K562 (cell line): ENCODE data around the gene C1orf167. TPM values are rescaled to one million over a fixed set of nuclear protein-coding genes. Genes with fewer than 3 reads are reported as not detected.

Experiments
- ARID1B ChIP-seq: fragments of 450-650 bp; IDR thresholded peaks from 2 replicates; pipeline ENCODE4 v1.6.1; 2016; ENCODE audit warnings: antibody characterized with exemption, mild to moderate bottlenecking, inconsistent platforms
- ATF7 ChIP-seq: fragments of 450-650 bp; IDR thresholded peaks from 2 replicates; pipeline ENCODE4 v1.7.1; 2014; ENCODE audit warnings: mild to moderate bottlenecking, moderate library complexity
- FOXP4 ChIP-seq: sonication (generic); formaldehyde crosslinking; IDR thresholded peaks from 2 replicates; pipeline ENCODE4 v1.8.0; 2022; ENCODE audit warnings: mild to moderate bottlenecking, missing genetic modification reagents, borderline replicate concordance
- MTA1 ChIP-seq: fragments of 450-650 bp; IDR thresholded peaks from 2 replicates; pipeline ENCODE4 v1.6.1; 2017; ENCODE audit warnings: borderline replicate concordance
- MYBL2 ChIP-seq, 2 experiments: fragments of 450-650 bp in 1 of 2; sonication (generic) in 1 of 2; formaldehyde crosslinking in 1 of 2; IDR thresholded peaks; 2 replicates each; pipeline versions ENCODE4 v1.6.1 to v1.8.1; 2017 to 2022; ENCODE audit warnings: borderline replicate concordance in 1 of 2, inconsistent platforms in 1 of 2, low read depth in 1 of 2, mild to moderate bottlenecking in 1 of 2, missing genetic modification reagents in 1 of 2, moderate library complexity in 1 of 2
- NFIX ChIP-seq: fragments of 250-450 bp; sonication (Bioruptor Pico); IDR thresholded peaks from 2 replicates; pipeline ENCODE4 v1.4.0; 2020; ENCODE audit warnings: low read depth, mild to moderate bottlenecking, moderate library complexity
- RB1 ChIP-seq: fragments of 450-650 bp; IDR thresholded peaks from 2 replicates; pipeline ENCODE4 v1.6.1; 2017; ENCODE audit warnings: low read depth, mild to moderate bottlenecking
- TBP ChIP-seq: optimal IDR thresholded peaks from 2 replicates; pipeline ENCODE3; 2011; ENCODE audit warnings: low read depth, low read length, improper control_type of control experiment
- TOE1 ChIP-seq, 2 experiments: fragments of 450-650 bp in 1 of 2; sonication (generic) in 1 of 2; formaldehyde crosslinking in 1 of 2; IDR thresholded peaks; 2 replicates each; pipeline versions ENCODE4 v1.7.1 to v1.8.0; 2016 to 2022; ENCODE audit warnings: borderline replicate concordance in 2 of 2, mild to moderate bottlenecking in 2 of 2, antibody characterized with exemption in 1 of 2, inconsistent platforms in 1 of 2, low read depth in 1 of 2, missing genetic modification reagents in 1 of 2, moderate library complexity in 1 of 2
- YBX1 ChIP-seq: fragments of 450-650 bp; IDR thresholded peaks from 2 replicates; pipeline ENCODE4 v1.7.1; 2016; ENCODE audit warnings: mild to moderate bottlenecking
- ZNF778 ChIP-seq: fragments of 450-650 bp; formaldehyde crosslinking; IDR thresholded peaks from 2 replicates; pipeline ENCODE4 v1.4.0; 2020; ENCODE audit warnings: mild to moderate bottlenecking, moderate library complexity
- polyA plus RNA-seq, 8 experiments: library from polyadenylated mRNA; depleted of rRNA in 4 of 8; stranded (reverse) in 5 of 8; unstranded in 3 of 8; fragments of >200 nt; fragmentation: Nextera tagmentation in 2 of 8; fragmentation: Illumina TruSeq in 1 of 8; extraction: Ambion mirVana in 2 of 8; extraction: Trizol in 1 of 8; gene quantifications; 2 replicates each; pipeline versions ENCODE4 v1.2.1 to v1.2.3, GENCODE V29; 2011 to 2014; ENCODE audit warnings: inconsistent platforms in 1 of 8, missing spikeins in 1 of 8
- total RNA-seq, 7 experiments: library from RNA; depleted of rRNA in 6 of 7; stranded (reverse); fragments of >200 nt in 6 of 7; fragmentation: Illumina TruSeq in 2 of 7; extraction: Trizol in 2 of 7; gene quantifications; 2 replicates each; pipeline versions ENCODE4 v1.2.1 to v1.2.3, GENCODE V29; 2011 to 2021; ENCODE audit warnings: low replicate concordance in 1 of 7
- TF ChIP-seq, protein P1 (sequence below): IDR thresholded peaks from 2 replicates; pipeline ENCODE4 v1.6.1; 2011; ENCODE audit warnings: borderline replicate concordance, low read depth, mild to moderate bottlenecking, moderate library complexity, low read length; ENCODE audit not compliant: insufficient read depth, poor library complexity, severe bottlenecking
- TF ChIP-seq, protein P2 (sequence below): fragments of 450-650 bp; IDR thresholded peaks from 2 replicates; pipeline ENCODE4 v1.6.1; 2016; ENCODE audit warnings: mild to moderate bottlenecking
- TF ChIP-seq, protein P3 (sequence below): fragments of 450-650 bp; IDR thresholded peaks from 2 replicates; pipeline ENCODE4 v1.6.1; 2017; ENCODE audit warnings: antibody characterized with exemption, mild to moderate bottlenecking

The C1orf167 gene
- total and polyA plus RNA-seq, 9 of the 15 experiments (the other 6 are each of a cell fraction or from before 2014, with no cell fraction given), result 0.22 to 0.86 (median 0.31) TPM; not detected in 2

GRCh38 chr1:11805422-11806306, 43.7 kb downstream of the C1orf167 start, which contains the start of the genes CLCN6 and MTHFR (continued):
- TF ChIP-seq TBP (peak; percentile 86), ZNF778 (no peak), RB1 (no peak), ATF7 (peak; percentile 94), MTA1 (no peak; the same call in none of the 2 replicates), TOE1 (IDR thresholded peaks at IDR 0.05; ENCODE audit: borderline replicate concordance) (no peak), TOE1 (CRISPR knock-in tag; IDR thresholded peaks at IDR 0.05; ENCODE audit: borderline replicate concordance, low read depth) (no peak), NFIX (no peak), ARID1B (no peak), YBX1 (no peak), FOXP4 (peak; percentile 86; the same call in 1 of the 2 replicates), MYBL2 (IDR thresholded peaks at IDR 0.05; ENCODE audit: low read depth) (no peak), MYBL2 (CRISPR knock-in tag; IDR thresholded peaks at IDR 0.05; ENCODE audit: borderline replicate concordance) (no peak)
- TF ChIP-seq, protein P1, sequence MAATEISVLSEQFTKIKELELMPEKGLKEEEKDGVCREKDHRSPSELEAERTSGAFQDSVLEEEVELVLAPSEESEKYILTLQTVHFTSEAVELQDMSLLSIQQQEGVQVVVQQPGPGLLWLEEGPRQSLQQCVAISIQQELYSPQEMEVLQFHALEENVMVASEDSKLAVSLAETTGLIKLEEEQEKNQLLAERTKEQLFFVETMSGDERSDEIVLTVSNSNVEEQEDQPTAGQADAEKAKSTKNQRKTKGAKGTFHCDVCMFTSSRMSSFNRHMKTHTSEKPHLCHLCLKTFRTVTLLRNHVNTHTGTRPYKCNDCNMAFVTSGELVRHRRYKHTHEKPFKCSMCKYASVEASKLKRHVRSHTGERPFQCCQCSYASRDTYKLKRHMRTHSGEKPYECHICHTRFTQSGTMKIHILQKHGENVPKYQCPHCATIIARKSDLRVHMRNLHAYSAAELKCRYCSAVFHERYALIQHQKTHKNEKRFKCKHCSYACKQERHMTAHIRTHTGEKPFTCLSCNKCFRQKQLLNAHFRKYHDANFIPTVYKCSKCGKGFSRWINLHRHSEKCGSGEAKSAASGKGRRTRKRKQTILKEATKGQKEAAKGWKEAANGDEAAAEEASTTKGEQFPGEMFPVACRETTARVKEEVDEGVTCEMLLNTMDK, result peak; percentile 38
- TF ChIP-seq, protein P2, sequence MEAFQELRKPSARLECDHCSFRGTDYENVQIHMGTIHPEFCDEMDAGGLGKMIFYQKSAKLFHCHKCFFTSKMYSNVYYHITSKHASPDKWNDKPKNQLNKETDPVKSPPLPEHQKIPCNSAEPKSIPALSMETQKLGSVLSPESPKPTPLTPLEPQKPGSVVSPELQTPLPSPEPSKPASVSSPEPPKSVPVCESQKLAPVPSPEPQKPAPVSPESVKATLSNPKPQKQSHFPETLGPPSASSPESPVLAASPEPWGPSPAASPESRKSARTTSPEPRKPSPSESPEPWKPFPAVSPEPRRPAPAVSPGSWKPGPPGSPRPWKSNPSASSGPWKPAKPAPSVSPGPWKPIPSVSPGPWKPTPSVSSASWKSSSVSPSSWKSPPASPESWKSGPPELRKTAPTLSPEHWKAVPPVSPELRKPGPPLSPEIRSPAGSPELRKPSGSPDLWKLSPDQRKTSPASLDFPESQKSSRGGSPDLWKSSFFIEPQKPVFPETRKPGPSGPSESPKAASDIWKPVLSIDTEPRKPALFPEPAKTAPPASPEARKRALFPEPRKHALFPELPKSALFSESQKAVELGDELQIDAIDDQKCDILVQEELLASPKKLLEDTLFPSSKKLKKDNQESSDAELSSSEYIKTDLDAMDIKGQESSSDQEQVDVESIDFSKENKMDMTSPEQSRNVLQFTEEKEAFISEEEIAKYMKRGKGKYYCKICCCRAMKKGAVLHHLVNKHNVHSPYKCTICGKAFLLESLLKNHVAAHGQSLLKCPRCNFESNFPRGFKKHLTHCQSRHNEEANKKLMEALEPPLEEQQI, result no peak
- TF ChIP-seq, protein P3, sequence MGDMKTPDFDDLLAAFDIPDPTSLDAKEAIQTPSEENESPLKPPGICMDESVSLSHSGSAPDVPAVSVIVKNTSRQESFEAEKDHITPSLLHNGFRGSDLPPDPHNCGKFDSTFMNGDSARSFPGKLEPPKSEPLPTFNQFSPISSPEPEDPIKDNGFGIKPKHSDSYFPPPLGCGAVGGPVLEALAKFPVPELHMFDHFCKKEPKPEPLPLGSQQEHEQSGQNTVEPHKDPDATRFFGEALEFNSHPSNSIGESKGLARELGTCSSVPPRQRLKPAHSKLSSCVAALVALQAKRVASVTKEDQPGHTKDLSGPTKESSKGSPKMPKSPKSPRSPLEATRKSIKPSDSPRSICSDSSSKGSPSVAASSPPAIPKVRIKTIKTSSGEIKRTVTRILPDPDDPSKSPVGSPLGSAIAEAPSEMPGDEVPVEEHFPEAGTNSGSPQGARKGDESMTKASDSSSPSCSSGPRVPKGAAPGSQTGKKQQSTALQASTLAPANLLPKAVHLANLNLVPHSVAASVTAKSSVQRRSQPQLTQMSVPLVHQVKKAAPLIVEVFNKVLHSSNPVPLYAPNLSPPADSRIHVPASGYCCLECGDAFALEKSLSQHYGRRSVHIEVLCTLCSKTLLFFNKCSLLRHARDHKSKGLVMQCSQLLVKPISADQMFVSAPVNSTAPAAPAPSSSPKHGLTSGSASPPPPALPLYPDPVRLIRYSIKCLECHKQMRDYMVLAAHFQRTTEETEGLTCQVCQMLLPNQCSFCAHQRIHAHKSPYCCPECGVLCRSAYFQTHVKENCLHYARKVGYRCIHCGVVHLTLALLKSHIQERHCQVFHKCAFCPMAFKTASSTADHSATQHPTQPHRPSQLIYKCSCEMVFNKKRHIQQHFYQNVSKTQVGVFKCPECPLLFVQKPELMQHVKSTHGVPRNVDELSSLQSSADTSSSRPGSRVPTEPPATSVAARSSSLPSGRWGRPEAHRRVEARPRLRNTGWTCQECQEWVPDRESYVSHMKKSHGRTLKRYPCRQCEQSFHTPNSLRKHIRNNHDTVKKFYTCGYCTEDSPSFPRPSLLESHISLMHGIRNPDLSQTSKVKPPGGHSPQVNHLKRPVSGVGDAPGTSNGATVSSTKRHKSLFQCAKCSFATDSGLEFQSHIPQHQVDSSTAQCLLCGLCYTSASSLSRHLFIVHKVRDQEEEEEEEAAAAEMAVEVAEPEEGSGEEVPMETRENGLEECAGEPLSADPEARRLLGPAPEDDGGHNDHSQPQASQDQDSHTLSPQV, result no peak
